HG03025 (cell line): ENCODE measurements around the gene SPTBN4.
"Not testable (repeated sequence)": the region's sequence is repeated elsewhere in the genome, so short reads cannot be mapped to it uniquely, and the experiment has no call there.

Source experiments
- ATAC-seq: cut with Tn5 transposase; IDR thresholded peaks from one replicate; pipeline ENCODE4 v1.9.1; 2021; ENCODE audit warnings: mild to moderate bottlenecking, moderate library complexity; ENCODE audit not compliant: unreplicated experiment, low FRiP score

SPTBN4 gene

DNA sequence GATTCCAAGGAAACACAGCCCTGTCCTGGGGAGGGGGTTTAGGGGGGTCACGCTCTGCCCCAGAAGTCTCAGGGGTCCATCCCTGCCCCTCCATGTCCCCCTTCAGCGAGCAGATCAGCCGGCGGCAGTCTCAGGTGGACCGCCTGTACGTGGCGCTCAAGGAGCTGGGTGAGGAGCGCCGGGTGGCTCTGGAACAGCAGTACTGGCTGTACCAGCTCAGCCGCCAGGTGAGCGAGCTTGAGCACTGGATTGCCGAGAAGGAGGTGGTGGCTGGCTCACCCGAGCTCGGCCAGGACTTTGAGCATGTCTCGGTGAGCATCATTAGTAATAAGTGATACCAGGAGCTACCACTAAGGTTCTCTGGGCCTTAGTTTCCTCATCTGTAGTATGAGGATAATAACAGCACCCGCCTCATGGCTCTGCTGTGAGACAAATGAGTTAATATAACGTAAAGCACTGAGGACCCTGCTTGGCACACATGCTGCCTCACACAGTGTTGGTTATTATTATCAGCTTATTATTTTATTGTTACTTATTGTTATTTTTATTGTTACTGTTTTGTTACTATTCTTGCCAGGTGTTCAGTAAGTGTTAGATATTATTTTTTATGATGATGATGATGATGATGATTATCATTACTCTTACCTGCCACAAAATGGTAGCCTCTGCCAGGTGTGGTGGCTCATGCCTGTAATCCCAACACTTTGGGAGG lies 89.3 kb downstream of the SPTBN4 start:
- ATAC-seq = no peak

- ATAC-seq = no peak
Measured at GRCh38 chr19:40556953-40557530, 90.2 kb downstream of the SPTBN4 start.

GRCh38 chr19:40559394-40559793 lies 92.6 kb downstream of the SPTBN4 start:
- no peak for ATAC-seq

DNA sequence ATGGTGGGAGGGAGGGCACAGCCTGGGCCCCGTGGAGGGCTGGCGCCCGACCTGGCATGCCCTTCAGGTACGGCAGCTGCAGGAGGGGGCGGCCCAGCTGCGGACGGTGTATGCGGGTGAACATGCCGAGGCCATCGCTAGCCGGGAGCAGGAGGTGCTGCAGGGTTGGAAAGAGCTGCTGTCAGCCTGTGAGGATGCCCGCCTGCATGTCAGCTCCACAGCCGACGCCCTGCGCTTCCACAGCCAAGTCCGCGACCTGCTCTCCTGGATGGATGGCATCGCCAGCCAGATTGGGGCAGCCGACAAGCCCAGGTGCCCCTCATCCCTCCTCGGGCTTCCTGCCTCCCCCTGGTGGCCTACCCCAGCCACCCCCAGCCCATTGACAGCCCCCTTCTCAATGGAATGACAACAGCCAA lies 93.3 kb downstream of the SPTBN4 start:
- ATAC-seq = no peak

DNA sequence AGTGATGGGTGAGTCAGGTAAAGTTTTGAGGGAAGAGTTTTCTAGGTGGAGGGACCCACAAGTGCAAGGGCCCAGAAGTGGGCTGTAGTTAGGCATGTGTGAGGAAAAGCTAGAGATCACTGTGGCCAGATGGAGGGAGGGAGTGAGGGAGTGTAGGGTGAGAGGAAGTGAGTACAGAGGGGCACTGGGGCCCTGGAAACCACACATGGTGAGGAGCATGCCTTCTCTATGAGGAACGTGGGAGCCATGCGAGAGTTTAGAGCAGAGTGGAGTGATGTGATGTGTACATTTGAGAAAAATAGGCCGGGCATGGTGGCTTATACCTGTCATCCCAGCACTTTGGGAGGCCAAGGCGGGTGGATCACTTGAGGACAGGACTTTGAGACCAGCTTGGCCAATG lies 95.1 kb downstream of the SPTBN4 start:
- no peak for ATAC-seq

GRCh38 chr19:40564535-40564934 lies 97.7 kb downstream of the SPTBN4 start:
- not testable (repeated sequence) for ATAC-seq

GRCh38 chr19:40565355-40565754 lies 98.6 kb downstream of the SPTBN4 start:
- ATAC-seq = no peak

GRCh38 chr19:40565910-40566495 lies 99.2 kb downstream of the SPTBN4 start:
- ATAC-seq = no peak

DNA sequence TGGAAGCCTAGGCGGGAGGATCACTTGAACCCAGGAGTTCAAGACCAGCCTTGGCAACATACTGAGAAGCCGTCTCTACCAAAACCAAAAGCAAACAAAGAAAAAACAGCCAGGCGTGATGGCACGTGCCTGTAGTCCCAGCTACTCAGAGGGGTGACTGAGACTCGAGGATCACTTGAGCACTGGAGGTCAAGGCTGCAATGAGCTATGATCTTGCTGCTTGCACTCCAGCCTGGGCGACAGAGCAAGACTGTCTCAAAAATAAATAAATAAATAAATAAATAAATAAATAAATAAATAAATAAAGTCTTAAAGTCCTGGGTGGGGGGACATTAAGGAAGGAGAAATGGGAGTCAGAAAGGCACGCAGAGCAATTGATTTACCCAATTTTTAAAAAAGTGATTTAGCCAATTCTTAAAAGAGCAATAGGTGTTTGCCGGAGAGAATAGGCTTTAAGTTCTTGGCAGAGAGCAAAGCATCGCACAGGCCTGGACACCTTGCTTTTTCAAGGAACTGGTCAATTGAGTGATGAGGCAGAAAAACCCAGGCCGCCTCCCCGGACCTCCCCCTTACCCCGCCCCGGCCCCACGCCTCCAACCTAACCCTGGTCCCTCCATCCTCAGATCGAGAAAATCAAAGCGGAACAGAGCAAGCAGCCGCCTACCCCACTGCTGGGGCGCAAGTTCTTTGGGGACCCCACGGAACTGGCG lies 100.4 kb downstream of the SPTBN4 start:
- no peak for ATAC-seq

DNA sequence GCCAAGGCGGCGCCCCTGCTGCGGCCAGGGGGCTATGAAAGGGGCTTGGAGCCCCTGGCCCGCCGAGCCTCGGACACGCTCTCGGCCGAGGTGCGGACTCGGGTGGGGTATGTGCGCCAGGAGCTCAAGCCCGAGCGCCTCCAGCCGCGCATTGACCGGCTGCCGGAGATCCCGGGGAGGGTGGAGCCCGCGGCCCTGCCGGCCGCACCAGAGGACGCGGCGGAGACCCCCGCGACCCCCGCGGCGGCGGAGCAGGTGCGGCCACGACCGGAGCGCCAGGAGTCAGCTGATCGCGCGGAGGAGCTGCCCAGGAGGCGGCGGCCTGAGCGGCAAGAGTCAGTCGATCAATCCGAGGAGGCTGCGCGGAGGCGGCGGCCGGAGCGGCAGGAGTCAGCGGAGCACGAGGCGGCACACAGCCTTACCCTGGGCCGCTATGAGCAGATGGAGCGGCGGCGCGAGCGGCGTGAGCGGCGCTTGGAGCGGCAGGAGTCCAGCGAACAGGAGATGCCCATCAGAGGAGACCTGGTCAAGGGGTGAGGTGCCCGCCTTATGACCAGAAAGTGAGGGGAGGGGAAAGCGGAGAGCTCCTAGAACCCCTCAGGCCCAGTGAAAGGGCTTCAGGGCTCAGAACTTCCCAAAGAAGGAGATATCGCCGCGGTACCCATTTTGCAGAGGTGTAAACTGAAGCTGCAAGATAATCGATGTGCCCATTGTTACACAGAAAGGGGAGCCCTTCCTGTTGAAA lies 101.1 kb downstream of the SPTBN4 start:
- no peak for ATAC-seq

DNA sequence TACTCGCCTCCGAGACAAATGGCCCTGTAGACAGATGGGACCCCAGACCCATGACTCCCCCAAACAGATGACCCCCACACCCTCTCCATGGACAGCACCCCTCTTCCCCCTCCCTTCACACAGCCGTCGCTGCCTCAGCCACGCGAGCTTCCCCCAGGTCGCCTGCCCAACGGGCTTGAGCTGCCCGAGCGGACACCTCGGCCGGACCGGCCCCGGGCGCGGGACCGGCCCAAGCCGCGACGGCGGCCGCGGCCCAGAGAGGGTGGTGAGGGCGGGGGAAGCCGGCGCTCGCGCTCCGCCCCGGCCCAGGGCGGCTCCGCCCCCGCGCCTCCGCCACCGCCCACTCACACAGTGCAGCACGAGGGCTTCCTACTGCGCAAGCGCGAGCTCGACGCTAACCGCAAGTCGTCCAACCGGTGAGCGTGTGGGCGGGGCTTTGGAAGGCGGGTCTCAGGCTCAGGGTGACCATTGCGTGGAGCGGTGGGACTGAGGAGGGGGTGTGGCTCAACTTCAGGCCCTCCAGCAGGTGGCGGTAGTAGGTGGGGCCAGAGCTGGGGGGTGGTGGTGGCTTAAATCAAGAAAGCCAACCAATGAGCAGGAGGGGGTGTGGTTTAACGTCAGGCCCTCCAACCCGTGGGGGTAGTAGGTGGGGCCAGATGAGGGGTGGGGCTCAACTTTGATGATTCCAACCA lies 103.7 kb downstream of the SPTBN4 start:
- peak; percentile 76 for ATAC-seq

- no peak for ATAC-seq
Measured at GRCh38 chr19:40571005-40571318, 104.2 kb downstream of the SPTBN4 start.

- no peak for ATAC-seq
Measured at GRCh38 chr19:40571831-40572495, 105.2 kb downstream of the SPTBN4 start.

GRCh38 chr19:40575326-40575725 lies 108.5 kb downstream of the SPTBN4 start:
- ATAC-seq = no peak

- ATAC-seq = no peak
Measured at GRCh38 chr19:40576151-40576584, 109.4 kb downstream of the SPTBN4 start.

GRCh38 chr19:40576585-40577451 lies 110.0 kb downstream of the SPTBN4 start, which contains the start of gene SHKBP1:
SHKBP1 (plus strand) TSS chr19:40576873; CDS start chr19:40576900, 27 bp downstream.
- peak; percentile 91 for ATAC-seq

- no peak for ATAC-seq
Measured at GRCh38 chr19:40578442-40578908, 111.7 kb downstream of the SPTBN4 start.

DNA sequence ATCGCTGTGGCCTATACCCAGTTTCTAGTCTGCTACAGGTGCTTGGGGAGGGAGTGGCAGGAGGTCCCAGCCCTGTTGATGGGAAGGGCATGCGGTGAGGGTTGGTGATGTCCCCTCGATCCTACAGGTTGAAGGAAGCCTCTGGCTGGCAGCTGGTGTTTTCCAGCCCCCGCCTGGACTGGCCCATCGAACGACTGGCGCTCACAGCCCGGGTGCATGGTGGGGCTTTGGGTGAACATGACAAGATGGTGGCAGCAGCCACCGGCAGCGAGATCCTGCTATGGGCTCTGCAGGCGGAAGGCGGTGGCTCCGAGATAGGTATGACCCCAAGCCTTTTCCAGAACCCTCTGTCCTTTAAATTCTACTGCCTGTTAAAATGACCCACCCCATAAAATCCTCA lies 113.8 kb downstream of the SPTBN4 start:
- no peak for ATAC-seq
